LHCN-M2 (cell line): ENCODE results near the gene CPTP. TPM values are rescaled to one million over a fixed set of nuclear protein-coding genes. Genes with fewer than 3 reads are reported as not detected.
A peak's percentile ranks its signal among the peaks of the same experiment; 100 is the strongest.

Experiments
- DNase-seq: peaks from one replicate; pipeline ENCODE4 v3.0.0-alpha.2; 2012; ENCODE audit warnings: low read depth
- total RNA-seq: library from RNA; depleted of rRNA; stranded (reverse); fragments of >200 nt; gene quantifications from 2 replicates; pipeline ENCODE4 v1.2.3, GENCODE V29; 2014

CPTP gene
- total RNA-seq, 1 experiment from 2014 or later = 27.7 TPM

GRCh38 chr1:1348420-1349255, 24.0 kb downstream of the CPTP start:
- no peak for DNase-seq

DNA sequence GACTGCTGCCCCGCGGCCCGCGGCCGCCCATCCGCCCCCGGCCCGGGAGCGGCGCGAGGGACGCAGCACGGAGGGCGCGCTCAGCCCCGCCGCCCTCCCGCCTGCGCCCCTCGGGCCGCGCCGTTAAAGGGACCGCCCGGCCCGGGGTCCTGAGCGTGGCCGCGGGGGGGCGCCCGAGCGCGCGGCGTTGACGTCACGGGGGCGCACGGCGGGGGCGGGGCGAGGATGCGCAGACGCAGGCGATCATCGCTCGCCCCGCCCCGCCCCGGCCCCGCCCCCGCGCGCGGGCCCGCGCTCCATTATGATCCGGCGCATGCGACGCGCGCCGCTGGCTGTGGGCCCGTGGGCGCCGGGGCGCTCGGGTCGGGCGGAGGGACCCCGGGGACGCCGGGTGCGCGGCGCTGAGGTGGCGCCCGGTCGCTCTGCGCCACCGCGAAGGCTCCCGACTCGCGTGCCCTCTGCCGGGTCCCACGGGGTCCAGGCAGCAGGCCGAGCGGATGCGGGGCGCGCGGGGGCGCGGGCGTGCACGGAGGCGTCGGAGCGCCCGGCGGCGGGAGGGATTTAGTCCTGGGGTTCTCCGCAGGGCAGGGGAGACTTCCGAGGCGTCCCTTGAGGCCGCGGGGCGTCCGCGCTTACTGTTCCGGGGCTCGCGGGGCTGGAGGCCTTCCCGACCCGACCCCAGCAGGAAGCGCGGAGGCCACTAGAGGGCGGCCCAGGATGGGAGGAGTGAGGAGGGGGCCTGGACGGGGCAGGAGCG, 24.8 kb downstream of the CPTP start, which contains the start of gene DVL1:
Gene DVL1 (minus strand): TSS at position 163 of the 757 bp plus-strand sequence. CDS start 353 bp downstream, outside the sequence.
- DNase-seq = peak; percentile 68

DNA sequence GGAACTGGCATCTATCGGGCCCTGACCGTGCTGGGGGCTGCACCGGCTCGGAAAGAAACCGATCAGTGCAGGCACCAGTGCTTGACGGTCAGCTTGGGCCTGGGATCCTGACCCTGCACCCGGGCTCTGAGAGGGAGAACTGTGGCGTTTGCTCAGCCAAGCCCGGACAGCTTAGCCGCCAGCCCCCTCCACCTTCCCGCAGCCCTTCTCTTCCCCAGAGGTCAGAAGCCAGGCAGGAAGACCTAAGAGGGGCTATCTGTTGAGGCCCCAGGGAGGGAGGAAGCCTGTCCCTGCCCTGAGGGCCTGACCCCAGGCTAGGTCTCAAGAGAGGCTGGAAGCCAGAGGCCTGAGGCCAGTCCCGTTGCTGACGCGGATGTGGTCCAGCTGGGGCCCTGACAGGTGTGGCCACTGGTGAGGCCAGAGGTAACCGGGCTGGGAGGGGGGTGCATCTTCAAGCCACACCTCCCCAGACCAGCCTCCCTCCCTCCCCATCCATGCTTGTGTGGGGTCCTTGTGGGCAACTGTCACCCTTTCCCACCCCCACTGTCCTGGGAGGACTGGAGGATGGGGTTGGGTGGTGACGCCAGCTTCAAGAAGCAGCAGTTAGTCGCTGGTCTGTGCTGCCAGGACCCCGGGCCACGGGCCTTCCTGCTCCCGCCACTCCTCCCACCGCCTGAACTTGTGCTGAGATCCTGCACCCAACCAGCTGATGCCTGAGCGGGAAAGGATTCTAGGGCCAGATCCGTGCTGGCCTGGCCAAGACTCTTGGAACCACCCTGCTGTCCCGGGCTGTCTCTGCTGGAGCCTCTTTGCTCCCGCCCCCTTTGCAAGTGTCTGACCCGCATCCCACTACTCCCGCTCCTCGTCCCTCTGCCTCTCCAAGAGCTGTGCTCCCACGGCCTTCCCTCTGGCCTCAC, 27.2 kb downstream of the CPTP start:
- peak; percentile 32 for DNase-seq

- no peak for DNase-seq
Observed at GRCh38 chr1:1352786-1353388, 28.3 kb downstream of the CPTP start.

- no peak for DNase-seq
Observed at GRCh38 chr1:1353389-1354151, 29.0 kb downstream of the CPTP start.

DNA sequence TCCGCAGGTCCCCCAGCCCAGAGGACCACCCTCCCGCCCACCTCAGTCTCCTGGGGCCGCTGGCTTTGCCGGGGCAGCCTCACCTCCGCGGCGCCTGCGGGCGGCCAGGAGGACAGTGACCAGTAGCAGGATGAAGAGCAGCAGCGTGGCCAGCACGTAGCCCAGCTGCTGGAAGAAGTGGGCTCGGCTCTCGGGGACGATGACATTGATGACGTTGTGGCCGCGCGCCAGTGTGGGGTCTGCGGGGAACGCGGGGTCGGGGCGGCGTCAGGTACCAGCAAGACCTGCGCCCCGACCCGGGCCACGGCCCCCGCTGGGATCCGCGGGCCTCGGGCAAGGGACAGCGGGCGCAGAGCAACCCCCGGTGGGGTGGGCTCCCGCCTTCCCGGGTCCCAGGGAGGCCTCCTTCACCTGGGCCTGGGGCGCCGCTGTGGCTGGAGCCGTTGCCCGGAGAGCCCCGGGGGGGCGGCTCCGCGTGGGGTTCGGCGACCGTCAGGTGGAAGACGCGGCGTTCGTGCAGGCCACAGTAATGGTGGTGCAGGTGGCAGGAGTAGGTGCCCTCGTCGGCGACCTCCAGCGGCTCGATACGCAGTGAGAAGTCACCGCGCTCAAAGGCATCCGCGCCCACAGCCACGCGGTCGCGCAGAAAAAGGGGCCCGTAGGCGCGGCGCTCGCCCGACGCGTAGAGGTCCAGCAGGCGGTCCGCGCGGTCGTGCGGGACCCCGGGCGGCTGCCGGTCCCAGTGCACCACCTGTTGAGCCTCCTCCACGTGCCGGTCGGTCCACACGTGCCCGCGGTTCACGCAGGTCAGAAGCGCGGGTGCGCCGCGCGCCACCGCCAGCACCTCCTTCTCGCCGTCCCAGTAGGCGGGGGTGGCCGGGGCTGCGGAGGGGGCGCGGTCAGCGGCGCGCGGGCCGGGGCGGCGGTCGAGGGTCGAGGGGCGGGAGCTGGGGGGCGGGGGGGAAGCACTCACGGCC, 30.0 kb downstream of the CPTP start:
- DNase-seq = no peak

DNA sequence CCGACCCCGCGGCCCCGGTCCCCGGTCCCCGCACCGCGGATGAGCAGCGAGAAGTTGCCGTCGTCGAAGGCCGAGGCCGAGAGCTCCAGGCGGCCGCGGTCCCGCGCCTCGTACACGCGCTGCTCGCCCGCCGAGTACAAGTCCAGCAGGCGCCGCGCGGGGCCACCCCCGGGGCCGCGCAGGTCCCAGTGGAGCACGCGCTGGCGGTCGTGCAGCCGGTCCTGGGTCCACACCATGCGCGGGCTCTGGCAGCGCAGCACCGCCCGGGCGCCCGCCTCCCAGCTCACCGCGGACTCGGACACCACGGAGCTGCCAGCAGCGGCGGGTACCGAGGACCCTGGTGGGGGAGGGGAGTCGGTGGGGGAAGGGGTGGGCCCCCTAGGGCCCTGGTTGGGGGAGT, 30.8 kb downstream of the CPTP start:
- DNase-seq = no peak

DNA sequence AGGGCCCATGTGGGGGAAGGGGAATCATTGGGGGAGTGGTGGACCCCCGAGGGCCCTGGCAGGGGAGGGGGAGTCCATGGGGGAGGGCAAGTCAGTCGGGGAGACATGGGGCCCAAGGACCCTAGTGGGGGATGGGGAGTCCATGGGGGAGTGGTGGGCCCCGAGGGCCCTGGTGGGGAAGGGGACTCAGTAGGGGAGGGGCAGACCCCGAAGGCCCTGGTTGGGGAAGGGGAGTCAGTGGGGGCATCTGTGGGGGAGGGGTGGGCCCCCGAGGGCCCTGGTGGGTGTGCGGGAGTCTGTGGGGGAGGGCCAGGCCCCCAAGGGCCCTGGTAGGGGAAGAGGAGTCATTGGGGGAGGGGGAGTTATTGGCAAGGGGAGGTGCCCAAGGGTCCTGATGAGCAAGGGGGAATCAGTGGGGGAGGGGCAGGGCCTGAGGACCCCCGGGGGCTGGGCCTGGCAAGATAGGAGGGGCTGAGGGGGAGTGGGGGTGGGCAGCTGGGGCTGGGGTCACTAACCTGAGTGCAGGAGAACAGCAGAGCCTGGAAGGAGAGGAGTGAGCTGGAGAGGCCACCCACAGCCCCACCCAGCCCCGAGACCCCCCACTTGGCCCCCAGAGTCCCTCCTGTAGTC, 31.7 kb downstream of the CPTP start:
- DNase-seq = no peak

- peak; percentile 25 for DNase-seq
Observed at GRCh38 chr1:1356796-1357401, 32.3 kb downstream of the CPTP start.

- peak; percentile 42 for DNase-seq
Observed at GRCh38 chr1:1357871-1358432, 33.4 kb downstream of the CPTP start.

GRCh38 chr1:1358433-1359271, 34.0 kb downstream of the CPTP start, which contains the start of gene MXRA8:
Gene MXRA8, minus strand, starts transcription at chr1:1358555. Its CDS starts 51 bp downstream, at chr1:1358504.
- DNase-seq = peak; percentile 85

GRCh38 chr1:1359308-1359663, 34.7 kb downstream of the CPTP start:
- DNase-seq = peak; percentile 77

DNA sequence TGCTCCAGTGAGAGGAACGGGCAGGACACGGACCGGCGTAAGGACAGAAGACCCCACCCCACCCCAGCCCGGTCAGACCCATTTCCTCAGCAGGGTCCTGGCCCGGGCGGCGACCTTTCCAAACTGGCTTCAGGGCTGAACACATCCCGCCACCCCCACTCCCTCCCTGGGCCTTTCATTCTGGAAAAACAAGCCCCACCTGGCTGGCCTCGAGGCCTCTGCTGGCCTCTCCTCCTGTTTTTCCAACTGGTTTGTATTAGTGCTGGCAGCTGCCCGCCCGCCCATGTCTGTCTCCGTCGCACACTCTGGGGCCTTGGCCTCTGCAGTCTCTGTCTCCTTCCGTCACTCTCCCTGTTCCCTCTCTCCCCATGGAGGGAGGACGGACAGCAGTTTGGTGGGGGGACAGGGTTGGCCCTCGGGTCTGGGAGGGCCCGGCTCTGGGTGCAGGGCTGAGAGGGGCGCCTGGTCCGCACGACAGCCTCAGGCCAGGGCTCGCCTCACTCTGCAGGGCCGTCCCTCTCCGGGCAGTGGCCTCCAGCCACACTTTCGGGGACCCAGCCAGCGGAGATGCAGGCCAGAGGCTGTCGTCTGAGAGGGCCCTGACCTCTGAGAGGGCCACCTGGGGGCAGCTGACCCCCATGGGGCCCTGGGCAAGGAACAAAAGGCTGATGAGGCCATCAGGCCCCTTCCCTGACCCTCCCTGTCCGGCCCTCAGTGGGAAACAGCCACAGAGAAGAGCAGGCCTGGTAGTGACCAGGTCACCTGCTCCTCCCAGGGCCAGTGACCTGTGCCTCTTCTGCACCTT, 35.3 kb downstream of the CPTP start:
- DNase-seq = peak; percentile 69

DNA sequence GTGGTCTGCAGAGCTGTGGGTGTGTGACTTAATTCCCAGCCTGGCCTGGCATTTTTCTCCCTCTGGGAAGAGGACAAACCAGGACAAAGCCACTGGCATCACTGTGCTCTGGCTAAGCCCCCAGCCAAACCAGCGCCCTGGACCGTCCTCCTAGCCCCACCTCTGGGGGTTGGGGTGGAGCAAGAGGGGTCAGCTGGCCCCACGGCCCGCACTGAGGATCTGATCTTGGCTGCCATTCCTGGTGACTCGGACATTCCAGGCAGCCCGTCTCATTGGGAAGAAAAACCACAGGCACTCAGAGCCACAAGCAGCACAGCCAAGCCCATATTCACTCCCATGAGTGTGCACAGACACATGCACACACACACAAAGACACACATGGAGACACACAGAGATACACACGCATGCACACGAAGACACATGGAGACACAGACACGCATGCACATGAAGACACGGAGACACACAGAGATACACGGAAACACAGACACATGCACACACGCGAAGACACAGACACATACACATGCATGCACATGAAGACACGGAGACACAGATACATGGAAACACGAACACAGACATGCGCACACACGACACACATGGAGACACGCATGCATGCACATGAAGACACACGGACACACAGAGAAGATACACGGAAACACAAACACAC, 36.0 kb downstream of the CPTP start:
- peak; percentile 98 for DNase-seq

DNA sequence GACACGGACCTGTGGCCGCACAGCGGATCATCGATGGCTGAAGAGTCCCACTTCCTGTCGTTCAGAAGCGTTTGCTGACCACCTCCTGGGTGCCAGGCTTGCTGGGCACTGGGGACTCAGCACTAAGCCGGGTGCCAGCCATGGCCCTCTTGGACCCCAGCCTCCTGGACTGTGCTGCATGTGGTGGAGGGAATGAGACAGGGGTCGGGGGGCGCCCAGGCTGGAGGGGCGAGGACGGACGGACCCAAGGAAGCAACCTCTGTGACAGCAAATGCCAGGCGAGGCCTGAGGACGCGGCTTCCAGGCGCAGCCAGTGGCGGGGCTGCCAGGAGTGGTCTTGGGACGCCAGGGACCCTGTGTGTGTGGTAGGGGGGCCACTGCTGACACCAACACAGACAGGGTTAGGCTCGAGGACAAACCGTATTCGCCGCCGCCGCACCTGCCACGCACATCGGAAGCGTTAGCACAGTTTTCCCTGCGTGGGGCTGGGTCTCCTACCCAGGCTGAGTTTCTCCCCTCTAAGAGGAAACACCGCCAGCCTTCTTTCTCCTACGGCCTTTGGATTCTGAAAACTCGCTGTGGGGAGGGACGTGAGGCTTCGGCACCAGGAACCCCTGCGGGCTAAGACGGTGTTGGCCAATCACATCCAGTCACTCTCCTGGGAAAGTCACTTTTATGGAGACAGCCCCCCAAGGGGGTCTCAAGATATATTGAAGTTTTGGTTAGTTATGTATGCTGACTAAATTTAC, 36.8 kb downstream of the CPTP start:
- DNase-seq = no peak
